ENCODE data around the gene CARS2.

Gene CARS2

DNA sequence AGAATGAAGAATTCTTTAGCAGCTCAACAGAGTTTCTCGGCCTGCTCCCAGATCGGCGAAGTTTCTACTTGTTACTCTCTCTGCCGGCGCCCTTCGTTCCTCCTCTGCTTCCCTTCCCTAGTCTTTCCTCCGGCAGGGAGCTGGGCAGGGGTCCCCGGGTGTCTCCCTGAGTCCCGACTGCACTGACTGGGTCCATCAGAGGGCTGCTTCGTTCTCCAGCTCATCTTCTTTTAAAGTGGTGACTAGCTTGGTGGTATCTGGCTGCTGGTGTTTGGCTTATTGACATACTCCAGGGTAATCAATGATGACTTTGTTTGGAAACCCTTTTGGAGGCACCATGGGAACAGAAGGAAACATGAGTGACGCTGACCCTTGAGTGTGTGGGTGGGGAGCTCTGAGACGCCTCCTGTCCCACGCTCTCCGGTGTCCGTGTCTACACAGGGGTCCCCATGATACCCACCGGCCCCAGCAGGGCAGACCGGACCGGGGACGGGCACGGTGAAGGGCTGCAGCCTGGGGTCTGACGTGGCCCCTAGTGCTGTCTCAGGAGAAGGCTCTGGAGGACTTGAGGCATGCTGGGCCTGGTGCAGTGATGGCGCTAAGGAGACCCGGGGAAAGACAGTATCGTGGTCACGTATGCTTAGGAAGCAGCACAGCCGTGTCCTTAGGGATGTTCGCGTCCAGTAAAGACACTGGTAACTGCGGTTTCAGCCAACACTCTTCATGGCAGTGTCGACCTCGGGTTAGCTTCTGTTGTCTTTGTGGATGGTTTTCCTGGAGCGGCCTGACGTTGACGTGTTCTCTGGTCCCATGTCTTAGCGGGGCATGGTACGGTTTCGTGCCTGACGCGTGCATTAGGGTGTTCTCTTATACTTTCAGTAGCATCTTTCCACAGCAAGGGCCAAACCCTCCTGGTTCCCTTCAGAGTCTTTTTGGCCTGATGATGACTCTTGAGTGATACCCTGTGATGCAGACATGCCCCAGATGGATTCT is 66.8 kb downstream of the CARS2 start:
- TF ChIP-seq, protein P1, sequence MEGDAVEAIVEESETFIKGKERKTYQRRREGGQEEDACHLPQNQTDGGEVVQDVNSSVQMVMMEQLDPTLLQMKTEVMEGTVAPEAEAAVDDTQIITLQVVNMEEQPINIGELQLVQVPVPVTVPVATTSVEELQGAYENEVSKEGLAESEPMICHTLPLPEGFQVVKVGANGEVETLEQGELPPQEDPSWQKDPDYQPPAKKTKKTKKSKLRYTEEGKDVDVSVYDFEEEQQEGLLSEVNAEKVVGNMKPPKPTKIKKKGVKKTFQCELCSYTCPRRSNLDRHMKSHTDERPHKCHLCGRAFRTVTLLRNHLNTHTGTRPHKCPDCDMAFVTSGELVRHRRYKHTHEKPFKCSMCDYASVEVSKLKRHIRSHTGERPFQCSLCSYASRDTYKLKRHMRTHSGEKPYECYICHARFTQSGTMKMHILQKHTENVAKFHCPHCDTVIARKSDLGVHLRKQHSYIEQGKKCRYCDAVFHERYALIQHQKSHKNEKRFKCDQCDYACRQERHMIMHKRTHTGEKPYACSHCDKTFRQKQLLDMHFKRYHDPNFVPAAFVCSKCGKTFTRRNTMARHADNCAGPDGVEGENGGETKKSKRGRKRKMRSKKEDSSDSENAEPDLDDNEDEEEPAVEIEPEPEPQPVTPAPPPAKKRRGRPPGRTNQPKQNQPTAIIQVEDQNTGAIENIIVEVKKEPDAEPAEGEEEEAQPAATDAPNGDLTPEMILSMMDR (IDR thresholded peaks at IDR 0.05) = no peak
- Histone ChIP-seq H3K36me3 (peaks cover 97% of the 10 kb centered on the region), H3K27ac (peak overlapping the region; percentile 48), H3K4me1 (ENCODE audit: control insufficient read depth in 1 of 2, insufficient read depth in 1 of 2, low read depth in 1 of 2, low read length in 1 of 2) (no peaks in the 10 kb centered on the region), H3K27me3 (no peaks in the 10 kb centered on the region), H3K4me3 (ENCODE audit: low read depth in 1 of 2, low read length in 1 of 2) (no peak overlapping the region), H3K9me3 (no peaks in the 10 kb centered on the region)

DNA sequence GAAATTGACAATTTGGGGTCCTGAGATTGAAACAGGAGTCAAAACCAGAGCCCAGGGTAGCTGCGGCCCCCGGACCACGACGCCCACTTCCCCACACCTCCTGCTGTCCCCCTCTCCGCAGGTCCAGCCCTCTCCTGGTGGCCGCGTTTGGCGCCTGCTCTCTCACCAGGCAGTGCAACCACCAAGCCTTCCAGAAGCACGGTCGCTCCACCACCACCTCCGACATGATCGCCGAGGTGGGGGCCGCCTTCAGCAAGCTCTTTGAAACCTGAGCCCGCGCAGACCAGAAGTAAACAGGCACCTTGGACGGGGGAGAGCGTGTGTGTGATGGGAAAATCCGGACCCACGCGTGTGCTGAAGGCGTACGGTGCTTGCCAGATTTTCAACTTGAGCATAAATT is 67.7 kb downstream of the CARS2 start:
- TF ChIP-seq, protein P1 (IDR thresholded peaks at IDR 0.05) = no peak

DNA sequence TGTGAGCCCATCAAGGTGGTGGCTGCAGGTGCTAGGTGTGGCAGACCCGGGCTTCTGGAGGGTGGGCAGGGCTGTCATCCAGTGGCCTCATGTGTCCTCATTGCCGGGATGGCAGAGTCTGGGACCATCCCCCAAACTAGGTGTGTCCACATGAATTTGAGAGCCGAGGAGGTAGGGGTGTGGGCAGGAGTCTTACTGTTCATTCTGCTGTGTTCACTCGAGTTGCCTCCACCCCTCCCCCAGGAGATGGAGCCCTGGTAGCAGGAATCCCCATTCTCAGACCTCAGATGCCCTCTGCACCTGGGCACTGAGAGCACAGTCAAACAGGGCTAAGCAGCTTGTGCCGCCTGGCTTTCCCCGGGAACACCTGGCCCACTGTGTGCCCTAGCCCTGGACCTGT is 68.2 kb downstream of the CARS2 start:
- Histone ChIP-seq H3K27ac (peak overlapping the region; percentile 15), H3K9me3 (no peaks in the 10 kb centered on the region), H3K27me3 (no peaks in the 10 kb centered on the region), H3K36me3 (peaks cover 84% of the 10 kb centered on the region), H3K4me3 (ENCODE audit: low read depth in 1 of 2, low read length in 1 of 2) (no peak overlapping the region), H3K4me1 (ENCODE audit: control insufficient read depth in 1 of 2, insufficient read depth in 1 of 2, low read depth in 1 of 2, low read length in 1 of 2) (no peaks in the 10 kb centered on the region)
- TF ChIP-seq, protein P1 (IDR thresholded peaks at IDR 0.05) = no peak

More for the DNA sequence above, 67.7 kb downstream of the CARS2 start:
- H3K27me3 ChIP-seq = no peaks in the 10 kb centered on the region
- no peaks in the 10 kb centered on the region for H3K4me1 ChIP-seq (ENCODE audit: control insufficient read depth in 1 of 2, insufficient read depth in 1 of 2, low read depth in 1 of 2, low read length in 1 of 2)
- H3K36me3 ChIP-seq = peaks cover 89% of the 10 kb centered on the region
- no peak overlapping the region for H3K4me3 ChIP-seq (ENCODE audit: low read depth in 1 of 2, low read length in 1 of 2)
- H3K27ac ChIP-seq = no peak overlapping the region
- H3K9me3 ChIP-seq = no peaks in the 10 kb centered on the region

DNA sequence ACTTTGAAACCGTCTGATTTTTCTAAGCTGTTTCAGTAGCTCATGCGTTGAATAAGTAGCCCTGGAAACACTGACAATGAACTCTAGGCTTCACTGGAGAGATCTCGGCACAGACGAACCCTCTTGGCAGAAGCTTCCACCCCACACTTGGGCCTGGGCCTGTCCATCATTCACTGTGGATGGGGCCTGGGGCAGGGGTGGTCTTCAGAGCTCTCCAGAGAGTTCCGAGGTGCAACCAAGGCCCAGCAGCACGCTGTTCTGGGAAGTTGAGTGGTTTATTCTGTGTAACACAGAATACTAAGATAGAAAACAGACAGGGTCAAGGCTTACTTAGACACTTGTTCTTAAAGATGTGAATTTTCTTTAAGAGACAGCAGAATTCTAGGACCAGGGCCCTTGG is 68.6 kb downstream of the CARS2 start:
- peak overlapping the region; percentile 15 for H3K27ac ChIP-seq
- H3K36me3 ChIP-seq = peaks cover 79% of the 10 kb centered on the region

DNA sequence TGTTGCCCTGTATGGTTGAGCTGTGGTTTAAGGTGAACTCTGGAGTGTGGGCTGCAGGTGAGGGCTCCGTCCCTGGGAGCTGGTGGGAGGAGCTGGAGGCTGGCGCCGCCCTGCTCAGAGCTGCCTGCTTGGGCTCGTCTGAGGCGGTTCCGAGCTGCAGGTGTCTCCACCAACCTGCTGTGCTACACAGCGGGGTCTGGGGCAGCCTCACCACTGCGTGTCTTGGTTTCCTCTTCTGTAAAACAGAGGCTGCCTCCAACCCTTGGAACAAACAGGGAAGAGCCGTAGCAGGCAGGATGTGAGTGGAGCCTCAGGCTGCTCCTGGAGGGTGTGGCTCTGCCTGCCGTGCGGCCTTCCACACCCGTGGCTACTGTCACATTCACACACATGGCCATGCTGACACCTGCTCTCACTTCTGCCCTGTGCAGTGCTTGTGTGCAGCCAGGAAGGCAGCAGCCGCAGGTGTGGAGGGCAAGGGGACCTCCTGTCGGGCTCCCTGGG is 69.2 kb downstream of the CARS2 start:
- Histone ChIP-seq H3K27me3 (no peaks in the 10 kb centered on the region), H3K27ac (no peak overlapping the region), H3K9me3 (no peaks in the 10 kb centered on the region), H3K4me3 (ENCODE audit: low read depth in 1 of 2, low read length in 1 of 2) (no peak overlapping the region), H3K36me3 (peaks cover 74% of the 10 kb centered on the region), H3K4me1 (ENCODE audit: control insufficient read depth in 1 of 2, insufficient read depth in 1 of 2, low read depth in 1 of 2, low read length in 1 of 2) (no peaks in the 10 kb centered on the region)
- TF ChIP-seq, protein P1 (IDR thresholded peaks at IDR 0.05) = no peak

More for the DNA sequence above, 68.6 kb downstream of the CARS2 start:
- H3K9me3 ChIP-seq = no peaks in the 10 kb centered on the region
- no peaks in the 10 kb centered on the region for H3K4me1 ChIP-seq (ENCODE audit: control insufficient read depth in 1 of 2, insufficient read depth in 1 of 2, low read depth in 1 of 2, low read length in 1 of 2)
- no peak overlapping the region for H3K4me3 ChIP-seq (ENCODE audit: low read depth in 1 of 2, low read length in 1 of 2)
- TF ChIP-seq, protein P1 (IDR thresholded peaks at IDR 0.05) = no peak
- H3K27me3 ChIP-seq = no peaks in the 10 kb centered on the region
